ENCODE data around the gene SRPK3. TPM values are rescaled to one million over a fixed set of nuclear protein-coding genes. Genes with fewer than 3 reads are reported as not detected.

The SRPK3 gene
- total RNA-seq, 1 experiment from 2014 or later = 1.1 TPM

DNA sequence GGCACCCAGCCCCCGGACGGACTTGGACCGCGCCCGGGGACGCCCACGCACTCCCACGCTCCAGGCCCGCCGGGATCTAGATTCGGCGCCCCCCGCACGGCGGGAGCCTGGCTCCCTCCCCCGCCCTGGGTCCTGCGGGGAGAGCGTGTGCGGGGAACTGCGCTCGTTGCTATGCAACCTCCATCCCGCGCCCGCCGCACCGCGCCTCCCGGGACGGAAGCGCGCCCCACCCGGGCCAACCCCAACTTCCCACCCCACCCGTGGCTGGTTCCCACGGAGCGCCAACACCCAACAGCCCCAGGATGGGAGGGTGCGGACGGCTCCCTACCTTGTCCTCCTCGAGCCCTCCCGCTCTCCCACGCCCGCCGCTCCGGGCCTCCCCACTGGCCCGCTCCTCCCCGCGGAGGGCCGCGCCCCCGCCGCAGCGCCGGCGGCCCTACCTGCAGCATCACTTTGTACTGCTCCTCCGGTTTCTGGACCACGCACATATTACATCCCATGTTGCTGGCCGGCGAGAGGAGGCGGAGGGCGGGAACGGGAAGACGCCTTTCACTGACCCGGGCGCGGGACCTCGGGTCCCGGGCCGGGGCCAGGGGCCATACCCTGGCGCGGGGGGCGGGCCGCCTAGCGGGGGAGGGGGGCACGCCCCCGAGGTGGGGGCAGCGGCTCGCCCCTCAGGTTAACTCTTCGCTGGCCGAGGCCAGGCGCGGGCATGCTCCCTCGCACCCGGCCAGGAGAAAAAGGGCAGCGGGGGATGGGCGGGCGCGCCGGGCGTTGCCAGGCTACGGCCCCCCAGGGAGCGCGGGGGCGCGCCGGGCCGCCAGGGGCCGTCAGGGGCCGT is 49.2 kb downstream of the SRPK3 start, which contains the start of gene PDZD4:
Gene PDZD4, minus strand, starts transcription at position 746 of the 841 bp plus-strand sequence. Its CDS starts 246 bp downstream, at position 500.
- no peak for DNase-seq (ENCODE audit: low spot score)

DNA sequence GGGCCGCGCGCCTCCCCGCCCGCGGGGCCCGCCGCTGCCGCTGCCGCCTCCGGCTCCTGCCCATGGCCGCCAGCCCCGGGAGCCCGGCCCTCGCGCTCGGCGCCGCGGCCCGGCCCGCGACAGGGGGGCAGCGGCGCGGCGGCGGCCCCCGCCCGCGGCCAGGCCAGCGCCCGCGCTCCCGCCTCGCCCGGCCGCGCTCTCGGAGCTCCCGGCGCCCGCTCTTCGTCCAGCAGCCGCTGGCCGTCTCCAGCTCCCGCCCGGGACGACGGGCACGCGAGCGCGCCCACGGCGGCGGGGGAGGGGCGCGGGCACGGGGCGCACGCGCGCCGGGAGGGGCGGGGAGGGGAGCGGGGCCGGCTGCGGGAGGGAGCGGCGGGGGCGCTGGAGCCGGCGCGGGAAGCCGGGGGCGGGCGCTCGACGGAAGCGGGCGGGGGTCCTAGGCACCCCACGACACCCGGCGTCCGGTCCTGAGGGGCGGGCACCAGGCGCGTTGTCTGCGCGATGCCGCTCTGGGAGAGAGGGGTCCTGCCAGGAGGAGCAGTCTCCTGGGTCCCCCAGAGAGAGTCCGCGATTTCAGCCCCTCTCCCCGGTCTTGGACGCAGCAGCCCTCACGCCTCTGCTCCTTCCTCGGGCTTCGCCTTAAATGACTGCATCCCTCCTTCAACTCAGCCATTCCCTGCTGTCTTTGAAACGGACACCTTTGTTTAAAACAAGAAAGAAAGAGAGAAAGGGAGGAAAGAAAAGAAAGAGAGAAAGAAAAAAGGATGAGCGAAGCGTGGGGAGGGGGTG is 50.0 kb downstream of the SRPK3 start:
- DNase-seq (ENCODE audit: low spot score) = no peak

DNA sequence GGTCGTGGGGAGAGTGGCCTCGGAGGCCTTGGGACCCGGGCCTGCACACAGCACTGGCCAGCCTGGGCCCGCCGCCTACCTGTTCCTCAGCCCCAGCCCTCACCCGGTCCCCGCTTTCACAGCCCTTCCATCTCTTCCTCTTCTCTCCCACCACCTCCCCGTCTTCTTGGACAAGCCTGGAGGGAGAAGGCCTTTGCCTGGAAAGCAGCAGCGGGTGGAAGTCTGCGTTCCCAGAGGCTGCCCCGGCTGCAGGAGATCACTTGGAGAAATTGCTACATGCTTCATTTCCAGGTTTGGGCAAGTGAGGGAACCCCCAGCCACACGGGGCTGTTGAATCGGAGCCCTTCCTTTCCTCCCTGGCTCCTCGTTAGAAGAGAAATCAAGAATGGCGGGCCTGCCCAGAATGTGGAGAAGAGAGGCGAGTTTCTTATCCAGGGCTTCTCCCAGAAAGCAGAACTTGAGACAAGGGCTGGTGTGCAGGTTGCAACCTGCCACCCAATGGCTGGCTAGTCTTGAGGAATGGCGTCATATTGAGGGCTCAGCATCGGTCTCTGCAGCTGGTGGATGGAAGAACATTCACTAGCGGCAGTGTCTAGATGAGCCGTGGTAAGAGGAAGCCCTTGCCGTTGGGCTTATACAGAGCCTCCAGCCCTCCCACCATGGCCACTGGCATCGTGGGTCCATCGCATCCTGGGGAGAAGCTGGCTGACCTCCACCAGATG is 50.7 kb downstream of the SRPK3 start:
- no peak for DNase-seq (ENCODE audit: low spot score)

DNA sequence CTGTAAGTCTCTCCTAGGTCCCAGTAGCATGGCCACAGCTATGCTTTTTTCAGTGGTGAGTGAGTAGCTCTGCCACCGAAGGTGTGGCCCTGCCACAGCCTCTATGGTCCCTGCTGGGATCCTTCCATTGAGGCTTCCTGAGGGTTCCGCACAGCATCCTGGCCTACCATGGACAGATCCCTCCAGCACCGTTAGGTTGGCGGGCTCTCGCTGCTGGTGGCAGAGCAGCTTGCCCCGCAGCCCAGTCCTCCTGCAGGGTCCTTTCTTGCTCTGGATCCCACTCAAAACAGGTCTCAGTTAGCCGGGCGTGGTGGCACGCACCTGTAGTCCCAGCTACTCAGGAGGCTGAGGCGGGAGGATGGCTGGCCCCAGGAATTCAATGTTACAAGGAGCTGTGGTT is 51.9 kb downstream of the SRPK3 start:
- no peak for DNase-seq (ENCODE audit: low spot score)

Other genes starting within 250 kb of the SRPK3 start
- 107 and 122 TPM in 2 replicates for gene CCNQ, start 181.9 kb upstream of the SRPK3 start, total RNA-seq (2014; rRNA removed; shearing (Covaris generic))
- gene DUSP9, start 133.8 kb upstream of the SRPK3 start, total RNA-seq (2014; rRNA removed; shearing (Covaris generic)) = not detected in 2 replicates
- 0.99 and 1.1 TPM in 2 replicates for gene PNCK, start 107.2 kb upstream of the SRPK3 start, total RNA-seq (2014; rRNA removed; shearing (Covaris generic))
- gene SLC6A8, start 93.1 kb upstream of the SRPK3 start, total RNA-seq (2014; rRNA removed; shearing (Covaris generic)) = 98.8 and 127 TPM in 2 replicates
- 387 and 409 TPM in 2 replicates for gene BCAP31, start 56.7 kb upstream of the SRPK3 start, total RNA-seq (2014; rRNA removed; shearing (Covaris generic))
- 28.2 and 31.6 TPM in 2 replicates for gene ABCD1, start 56.2 kb upstream of the SRPK3 start, total RNA-seq (2014; rRNA removed; shearing (Covaris generic))
- gene PLXNB3, start 16.8 kb upstream of the SRPK3 start, total RNA-seq (2014; rRNA removed; shearing (Covaris generic)) = 7.0 and 10.3 TPM in 2 replicates
- gene IDH3G, start 13.3 kb downstream of the SRPK3 start, total RNA-seq (2014; rRNA removed; shearing (Covaris generic)) = 173 and 197 TPM in 2 replicates
- 496 and 561 TPM in 2 replicates for gene SSR4, start 13.6 kb downstream of the SRPK3 start, total RNA-seq (2014; rRNA removed; shearing (Covaris generic))
- 0.33 TPM in 1 of 2 replicates, not detected in the other for gene PDZD4, start 49.5 kb downstream of the SRPK3 start, total RNA-seq (2014; rRNA removed; shearing (Covaris generic))
- gene L1CAM, start 105.1 kb downstream of the SRPK3 start, total RNA-seq (2014; rRNA removed; shearing (Covaris generic)) = not detected in 2 replicates
- gene AVPR2, start 123.6 kb downstream of the SRPK3 start, total RNA-seq (2014; rRNA removed; shearing (Covaris generic)) = not detected in 2 replicates
- gene ARHGAP4, start 145.2 kb downstream of the SRPK3 start, total RNA-seq (2014; rRNA removed; shearing (Covaris generic)) = 3.4 and 6.5 TPM in 2 replicates
- 304 and 321 TPM in 2 replicates for gene NAA10, start 154.0 kb downstream of the SRPK3 start, total RNA-seq (2014; rRNA removed; shearing (Covaris generic))
- gene RENBP, start 163.6 kb downstream of the SRPK3 start, total RNA-seq (2014; rRNA removed; shearing (Covaris generic)) = 0.08 and 0.91 TPM in 2 replicates
- 106 and 124 TPM in 2 replicates for gene HCFC1, start 190.8 kb downstream of the SRPK3 start, total RNA-seq (2014; rRNA removed; shearing (Covaris generic))
- 21.4 and 23.4 TPM in 2 replicates for gene TMEM187, start 191.7 kb downstream of the SRPK3 start, total RNA-seq (2014; rRNA removed; shearing (Covaris generic))
- 536 and 557 TPM in 2 replicates for gene IRAK1, start 238.9 kb downstream of the SRPK3 start, total RNA-seq (2014; rRNA removed; shearing (Covaris generic))

Data from HT-29 (cell line).